Hepatocyte (in vitro differentiated cells): Measurements from ENCODE around the gene FRS2.
"Not testable (repeated sequence)": the region's sequence is repeated elsewhere in the genome, so short reads cannot be mapped to it uniquely, and the experiment has no call there.

Experiments
- EZH2 ChIP-seq: fragments of 200-600 bp; sonication (generic); IDR thresholded peaks from 2 replicates; pipeline ENCODE4 v1.6.1; 2016; ENCODE audit warnings: antibody characterized with exemption, mild to moderate bottlenecking, borderline replicate concordance
- EZH2phosphoT487 ChIP-seq: fragments of 200-600 bp; sonication (generic); IDR thresholded peaks from one replicate; pipeline ENCODE4 v1.6.1; 2018; ENCODE audit warnings: antibody characterized with exemption, mild to moderate bottlenecking, low read depth, moderate library complexity; ENCODE audit not compliant: unreplicated experiment, severe bottlenecking
- TF ChIP-seq, protein P1 (sequence below): fragments of 200-600 bp; sonication (generic); IDR thresholded peaks from 2 replicates; pipeline ENCODE4 v1.5.1; 2016; ENCODE audit warnings: antibody characterized with exemption, mild to moderate bottlenecking; ENCODE audit not compliant: poor library complexity

GRCh38 chr12:69452598-69453132 lies 17.5 kb upstream of the FRS2 start:
- TF ChIP-seq, protein P1, sequence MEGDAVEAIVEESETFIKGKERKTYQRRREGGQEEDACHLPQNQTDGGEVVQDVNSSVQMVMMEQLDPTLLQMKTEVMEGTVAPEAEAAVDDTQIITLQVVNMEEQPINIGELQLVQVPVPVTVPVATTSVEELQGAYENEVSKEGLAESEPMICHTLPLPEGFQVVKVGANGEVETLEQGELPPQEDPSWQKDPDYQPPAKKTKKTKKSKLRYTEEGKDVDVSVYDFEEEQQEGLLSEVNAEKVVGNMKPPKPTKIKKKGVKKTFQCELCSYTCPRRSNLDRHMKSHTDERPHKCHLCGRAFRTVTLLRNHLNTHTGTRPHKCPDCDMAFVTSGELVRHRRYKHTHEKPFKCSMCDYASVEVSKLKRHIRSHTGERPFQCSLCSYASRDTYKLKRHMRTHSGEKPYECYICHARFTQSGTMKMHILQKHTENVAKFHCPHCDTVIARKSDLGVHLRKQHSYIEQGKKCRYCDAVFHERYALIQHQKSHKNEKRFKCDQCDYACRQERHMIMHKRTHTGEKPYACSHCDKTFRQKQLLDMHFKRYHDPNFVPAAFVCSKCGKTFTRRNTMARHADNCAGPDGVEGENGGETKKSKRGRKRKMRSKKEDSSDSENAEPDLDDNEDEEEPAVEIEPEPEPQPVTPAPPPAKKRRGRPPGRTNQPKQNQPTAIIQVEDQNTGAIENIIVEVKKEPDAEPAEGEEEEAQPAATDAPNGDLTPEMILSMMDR: not testable (repeated sequence)
- not testable (repeated sequence) for TF ChIP-seq EZH2, EZH2phosphoT487
